ENCODE results near the gene NR3C1. TPM values are rescaled to one million over a fixed set of nuclear protein-coding genes. Genes with fewer than 3 reads are reported as not detected.
A peak's percentile ranks its signal among the peaks of the same experiment; 100 is the strongest.

NR3C1 gene
- total RNA-seq, 3 donors from 2014 or later (not counting 1 experiment from before 2014, with no cell fraction given), result 147 to 168 (median 165) TPM

DNA sequence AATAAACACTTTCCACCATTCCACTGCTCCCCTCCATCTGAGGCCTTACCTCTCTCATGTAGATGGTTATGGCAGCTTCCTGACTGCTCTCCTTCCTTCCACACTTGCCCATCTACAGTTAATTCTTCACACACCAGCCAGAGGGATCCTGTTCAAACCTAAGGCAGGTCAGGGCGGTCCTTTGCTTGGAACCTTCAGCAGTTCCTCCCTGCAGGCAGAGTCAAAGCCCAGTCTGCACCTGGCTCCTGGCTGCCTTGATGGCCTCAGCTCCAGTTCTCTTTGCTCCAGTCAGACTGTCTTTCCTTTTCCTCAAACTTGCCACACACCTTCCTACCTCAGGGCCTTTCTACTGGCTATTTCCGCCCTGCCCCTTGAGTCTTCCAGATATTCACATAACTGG lies 30.2 kb upstream of the NR3C1 start:
- no peak overlapping the region for H3K4me3 Mint-ChIP-seq

DNA sequence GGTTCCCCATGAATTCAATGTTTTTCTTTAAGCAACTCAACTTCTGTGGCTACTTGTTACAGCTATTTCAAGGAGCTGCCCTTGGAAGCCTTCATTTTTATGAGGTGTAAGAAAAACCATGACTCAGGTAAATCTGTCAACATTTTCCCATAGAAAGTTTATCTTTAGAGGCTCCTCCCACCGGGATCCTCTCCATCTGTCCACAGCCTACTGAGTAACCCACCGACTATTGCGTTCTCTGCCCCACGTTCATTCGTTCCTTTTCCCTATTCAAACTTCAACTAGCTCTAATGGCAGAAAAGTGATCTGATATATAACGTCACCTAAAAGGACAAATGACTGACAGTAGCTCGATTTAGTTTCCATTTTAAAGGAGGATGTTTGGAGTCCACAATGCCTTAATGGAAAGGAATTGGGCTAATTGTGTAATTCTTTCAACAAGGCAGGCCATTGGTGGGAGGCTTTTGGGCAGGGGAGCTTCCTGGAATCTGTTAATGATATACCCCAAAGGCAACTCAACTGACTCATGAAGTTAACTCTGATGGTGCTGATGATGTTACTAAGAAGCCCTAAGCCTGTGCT lies 29.3 kb upstream of the NR3C1 start:
- ATAC-seq, result no peak
- Mint-ChIP-seq H3K9me3 (no peaks in the 10 kb centered on the region), H3K27me3 (ENCODE audit: low read depth in 2 of 2) (peaks cover 0 to 4% of the 10 kb centered on the region in 2 donors), H3K27ac (no peak overlapping the region), H3K4me1 (peaks cover 14 to 18% of the 10 kb centered on the region in 2 donors), H3K36me3 (no peaks in the 10 kb centered on the region), H3K4me3 (no peak overlapping the region)
- TF ChIP-seq, protein P1, sequence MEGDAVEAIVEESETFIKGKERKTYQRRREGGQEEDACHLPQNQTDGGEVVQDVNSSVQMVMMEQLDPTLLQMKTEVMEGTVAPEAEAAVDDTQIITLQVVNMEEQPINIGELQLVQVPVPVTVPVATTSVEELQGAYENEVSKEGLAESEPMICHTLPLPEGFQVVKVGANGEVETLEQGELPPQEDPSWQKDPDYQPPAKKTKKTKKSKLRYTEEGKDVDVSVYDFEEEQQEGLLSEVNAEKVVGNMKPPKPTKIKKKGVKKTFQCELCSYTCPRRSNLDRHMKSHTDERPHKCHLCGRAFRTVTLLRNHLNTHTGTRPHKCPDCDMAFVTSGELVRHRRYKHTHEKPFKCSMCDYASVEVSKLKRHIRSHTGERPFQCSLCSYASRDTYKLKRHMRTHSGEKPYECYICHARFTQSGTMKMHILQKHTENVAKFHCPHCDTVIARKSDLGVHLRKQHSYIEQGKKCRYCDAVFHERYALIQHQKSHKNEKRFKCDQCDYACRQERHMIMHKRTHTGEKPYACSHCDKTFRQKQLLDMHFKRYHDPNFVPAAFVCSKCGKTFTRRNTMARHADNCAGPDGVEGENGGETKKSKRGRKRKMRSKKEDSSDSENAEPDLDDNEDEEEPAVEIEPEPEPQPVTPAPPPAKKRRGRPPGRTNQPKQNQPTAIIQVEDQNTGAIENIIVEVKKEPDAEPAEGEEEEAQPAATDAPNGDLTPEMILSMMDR (IDR thresholded peaks at IDR 0.05), result no peak
- Histone ChIP-seq H3K9me3 (ENCODE audit: control insufficient read depth, insufficient read depth, low read length) (no peaks in the 10 kb centered on the region), H3K4me1 (ENCODE audit: control insufficient read depth, insufficient read depth, low read length) (peaks cover 5% of the 10 kb centered on the region), H3K36me3 (ENCODE audit: control insufficient read depth, insufficient read depth, low read length) (no peaks in the 10 kb centered on the region), H3K4me3 (ENCODE audit: low read length) (no peak overlapping the region), H3K27me3 (ENCODE audit: control insufficient read depth, insufficient read depth, low read length) (no peaks in the 10 kb centered on the region), H3K27ac (ENCODE audit: low read length) (no peak overlapping the region)
- DNase-seq, result no peak
- intact Hi-C loops (cut with micrococcal nuclease), result no loop called here
- WGBS (ENCODE audit: insufficient coverage), result 95% methylated on average over 7 of the region's 7 CpGs

More for the DNA sequence above, 30.2 kb upstream of the NR3C1 start:
- intact Hi-C loops (cut with micrococcal nuclease), result no loop called here
- no peaks in the 10 kb centered on the region for H3K9me3 ChIP-seq (ENCODE audit: control insufficient read depth, insufficient read depth, low read length)
- no peaks in the 10 kb centered on the region for H3K9me3 Mint-ChIP-seq
- H3K27me3 ChIP-seq (ENCODE audit: control insufficient read depth, insufficient read depth, low read length), result no peaks in the 10 kb centered on the region
- H3K27ac Mint-ChIP-seq, result no peak overlapping the region
- H3K27ac ChIP-seq (ENCODE audit: low read length), result peak overlapping the region; percentile 68
- no peaks in the 10 kb centered on the region for H3K36me3 Mint-ChIP-seq
- H3K4me3 ChIP-seq (ENCODE audit: low read length), result no peak overlapping the region
- TF ChIP-seq, protein P1 (IDR thresholded peaks at IDR 0.05), result no peak
- peaks cover 0 to 7% of the 10 kb centered on the region in 2 donors for H3K27me3 Mint-ChIP-seq (ENCODE audit: low read depth in 2 of 2)
- no peaks in the 10 kb centered on the region for H3K36me3 ChIP-seq (ENCODE audit: control insufficient read depth, insufficient read depth, low read length)
- ATAC-seq (no peak), DNase-seq (peak in 1 of 2 donors; percentile 24)
- peaks cover 18% of the 10 kb centered on the region in 2 donors for H3K4me1 Mint-ChIP-seq
- peaks cover 5% of the 10 kb centered on the region for H3K4me1 ChIP-seq (ENCODE audit: control insufficient read depth, insufficient read depth, low read length)
- 90% methylated on average over 2 of the region's 2 CpGs for WGBS (ENCODE audit: insufficient coverage)

DNA sequence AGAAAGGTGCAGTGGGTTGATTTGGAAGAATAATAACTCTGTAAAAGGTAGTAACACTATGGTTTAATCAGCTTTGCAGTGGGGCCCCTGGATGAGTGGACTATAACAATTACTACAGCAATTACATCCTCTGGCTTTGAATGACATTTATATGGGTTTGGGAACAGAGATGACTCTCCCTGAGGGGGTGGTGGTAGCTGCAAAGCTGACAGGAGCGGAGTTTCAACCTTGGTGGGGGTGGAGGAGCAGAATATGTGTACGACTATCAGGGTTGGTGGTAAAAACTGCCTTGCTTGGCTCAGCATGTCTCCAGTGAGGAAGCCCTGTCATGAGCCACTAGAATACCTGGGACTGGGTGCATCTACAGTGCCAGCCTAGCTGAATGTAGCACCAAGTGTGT lies 28.3 kb upstream of the NR3C1 start:
- Histone ChIP-seq H3K27ac (ENCODE audit: low read length) (no peak overlapping the region), H3K4me1 (ENCODE audit: control insufficient read depth, insufficient read depth, low read length) (peaks cover 5% of the 10 kb centered on the region), H3K27me3 (ENCODE audit: control insufficient read depth, insufficient read depth, low read length) (no peaks in the 10 kb centered on the region), H3K4me3 (ENCODE audit: low read length) (no peak overlapping the region), H3K36me3 (ENCODE audit: control insufficient read depth, insufficient read depth, low read length) (no peaks in the 10 kb centered on the region), H3K9me3 (ENCODE audit: control insufficient read depth, insufficient read depth, low read length) (no peaks in the 10 kb centered on the region)
- Mint-ChIP-seq H3K27me3 (ENCODE audit: low read depth in 2 of 2) (no peaks in the 10 kb centered on the region), H3K36me3 (no peaks in the 10 kb centered on the region), H3K4me1 (peaks cover 13 to 18% of the 10 kb centered on the region in 2 donors), H3K27ac (no peak overlapping the region), H3K9me3 (no peaks in the 10 kb centered on the region), H3K4me3 (no peak overlapping the region)
- intact Hi-C loops (cut with micrococcal nuclease), result no loop called here
- WGBS (ENCODE audit: insufficient coverage), result 89% methylated on average over 2 of the region's 2 CpGs
- DNase-seq, result no peak
- TF ChIP-seq, protein P1 (IDR thresholded peaks at IDR 0.05), result no peak
- no peak for ATAC-seq

Measured in natural killer cell (primary cell).